SK-N-SH treated with all-trans-retinoic acid at 6 μM for 48 hours (cell line): Measurements from ENCODE around the gene MVD.

Source experiments
- ATAC-seq: fragments of 200-7000 bp; cut with Tn5 transposase; 3 replicates; pipeline ENCODE4 v1.9.1; 2020; ENCODE audit warnings: mild to moderate bottlenecking, moderate library complexity
- ARNTL ChIP-seq: fragments of 450-650 bp; formaldehyde crosslinking; IDR thresholded peaks from 2 replicates; pipeline ENCODE4 v1.5.0; 2020; ENCODE audit warnings: low read depth, mild to moderate bottlenecking, moderate library complexity, borderline replicate concordance
- BACH2 ChIP-seq: fragments of 250-450 bp; sonication (Bioruptor Pico); IDR thresholded peaks from 2 replicates; pipeline ENCODE4 v1.9.0; 2021; ENCODE audit warnings: mild to moderate bottlenecking, borderline replicate concordance
- ESRRG ChIP-seq: fragments of 250-450 bp; sonication (Bioruptor Pico); IDR thresholded peaks from 2 replicates; pipeline ENCODE4 v1.6.1; 2021; ENCODE audit warnings: mild to moderate bottlenecking
- GLIS3 ChIP-seq: fragments of 250-450 bp; sonication (Bioruptor Pico); IDR thresholded peaks from 2 replicates; pipeline ENCODE4 v1.5.0; 2020; ENCODE audit warnings: mild to moderate bottlenecking, moderate library complexity
- OSR1 ChIP-seq: fragments of 250-450 bp; sonication (Bioruptor Pico); IDR thresholded peaks from 2 replicates; pipeline ENCODE4 v1.8.0; 2022; ENCODE audit warnings: moderate library complexity, mild to moderate bottlenecking, inconsistent platforms
- PATZ1 ChIP-seq: fragments of 250-450 bp; sonication (Bioruptor Pico); IDR thresholded peaks from 2 replicates; pipeline ENCODE4 v1.8.0; 2020; ENCODE audit warnings: mild to moderate bottlenecking, moderate library complexity, borderline replicate concordance
- PPARA ChIP-seq: fragments of 250-450 bp; sonication (Bioruptor Pico); IDR thresholded peaks from 2 replicates; pipeline ENCODE4 v1.5.0; 2020; ENCODE audit warnings: mild to moderate bottlenecking, borderline replicate concordance
- RARB ChIP-seq: fragments of 250-450 bp; sonication (Bioruptor Pico); IDR thresholded peaks from 2 replicates; pipeline ENCODE4 v1.8.0; 2021; ENCODE audit warnings: mild to moderate bottlenecking, moderate library complexity
- SNAI2 ChIP-seq: fragments of 250-450 bp; sonication (Bioruptor Pico); IDR thresholded peaks from 2 replicates; pipeline ENCODE4 v1.5.0; 2020; ENCODE audit warnings: mild to moderate bottlenecking, moderate library complexity
- TCF4 ChIP-seq: fragments of 250-450 bp; sonication (Bioruptor Pico); IDR thresholded peaks from 2 replicates; pipeline ENCODE4 v1.8.0; 2021; ENCODE audit warnings: mild to moderate bottlenecking, moderate library complexity, borderline replicate concordance
- TOX ChIP-seq: fragments of 250-450 bp; sonication (Bioruptor Pico); IDR thresholded peaks from 2 replicates; pipeline ENCODE4 v1.8.0; 2021; ENCODE audit warnings: mild to moderate bottlenecking, moderate library complexity, borderline replicate concordance
- ZC3H10 ChIP-seq: fragments of 250-450 bp; sonication (Bioruptor Pico); IDR thresholded peaks from 2 replicates; pipeline ENCODE4 v1.5.1; 2021; ENCODE audit warnings: mild to moderate bottlenecking, moderate library complexity
- ZFP3 ChIP-seq: fragments of 250-450 bp; sonication (Bioruptor Pico); IDR thresholded peaks from 2 replicates; pipeline ENCODE4 v1.5.0; 2020; ENCODE audit warnings: mild to moderate bottlenecking, moderate library complexity
- ZFP30 ChIP-seq: fragments of 450-650 bp; formaldehyde crosslinking; IDR thresholded peaks from 2 replicates; pipeline ENCODE4 v1.5.0; 2022; ENCODE audit warnings: mild to moderate bottlenecking, moderate library complexity
- ZNF70 ChIP-seq: fragments of 450-650 bp; formaldehyde crosslinking; IDR thresholded peaks from 2 replicates; pipeline ENCODE4 v1.5.0; 2020; ENCODE audit warnings: mild to moderate bottlenecking, moderate library complexity
- ZNF8 ChIP-seq: fragments of 450-650 bp; formaldehyde crosslinking; IDR thresholded peaks from 2 replicates; pipeline ENCODE4 v1.5.0; 2020; ENCODE audit warnings: mild to moderate bottlenecking, moderate library complexity
- TF ChIP-seq, protein P1 (sequence below): fragments of 250-450 bp; sonication (Bioruptor Pico); IDR thresholded peaks from 2 replicates; pipeline ENCODE4 v1.5.0; 2020; ENCODE audit warnings: mild to moderate bottlenecking, moderate library complexity
- TF ChIP-seq, protein P2 (sequence below): fragments of 250-450 bp; sonication (Bioruptor Pico); IDR thresholded peaks from 2 replicates; pipeline ENCODE4 v1.5.1; 2020; ENCODE audit warnings: low read depth, mild to moderate bottlenecking, moderate library complexity
- TF ChIP-seq, protein P3 (sequence below): fragments of 250-450 bp; sonication (Bioruptor Pico); IDR thresholded peaks from 2 replicates; pipeline ENCODE4 v1.5.1; 2021; ENCODE audit warnings: mild to moderate bottlenecking, moderate library complexity

Gene MVD

GRCh38 chr16:88676502-88677242 is 13.8 kb upstream of the MVD start:
- TF ChIP-seq ZNF70 (CRISPR knock-in tag), result no peak
- TF ChIP-seq SNAI2 (CRISPR knock-in tag), result no peak
- TF ChIP-seq ZFP30 (CRISPR knock-in tag), result no peak
- TF ChIP-seq BACH2 (CRISPR knock-in tag), result no peak
- TF ChIP-seq, protein P1, sequence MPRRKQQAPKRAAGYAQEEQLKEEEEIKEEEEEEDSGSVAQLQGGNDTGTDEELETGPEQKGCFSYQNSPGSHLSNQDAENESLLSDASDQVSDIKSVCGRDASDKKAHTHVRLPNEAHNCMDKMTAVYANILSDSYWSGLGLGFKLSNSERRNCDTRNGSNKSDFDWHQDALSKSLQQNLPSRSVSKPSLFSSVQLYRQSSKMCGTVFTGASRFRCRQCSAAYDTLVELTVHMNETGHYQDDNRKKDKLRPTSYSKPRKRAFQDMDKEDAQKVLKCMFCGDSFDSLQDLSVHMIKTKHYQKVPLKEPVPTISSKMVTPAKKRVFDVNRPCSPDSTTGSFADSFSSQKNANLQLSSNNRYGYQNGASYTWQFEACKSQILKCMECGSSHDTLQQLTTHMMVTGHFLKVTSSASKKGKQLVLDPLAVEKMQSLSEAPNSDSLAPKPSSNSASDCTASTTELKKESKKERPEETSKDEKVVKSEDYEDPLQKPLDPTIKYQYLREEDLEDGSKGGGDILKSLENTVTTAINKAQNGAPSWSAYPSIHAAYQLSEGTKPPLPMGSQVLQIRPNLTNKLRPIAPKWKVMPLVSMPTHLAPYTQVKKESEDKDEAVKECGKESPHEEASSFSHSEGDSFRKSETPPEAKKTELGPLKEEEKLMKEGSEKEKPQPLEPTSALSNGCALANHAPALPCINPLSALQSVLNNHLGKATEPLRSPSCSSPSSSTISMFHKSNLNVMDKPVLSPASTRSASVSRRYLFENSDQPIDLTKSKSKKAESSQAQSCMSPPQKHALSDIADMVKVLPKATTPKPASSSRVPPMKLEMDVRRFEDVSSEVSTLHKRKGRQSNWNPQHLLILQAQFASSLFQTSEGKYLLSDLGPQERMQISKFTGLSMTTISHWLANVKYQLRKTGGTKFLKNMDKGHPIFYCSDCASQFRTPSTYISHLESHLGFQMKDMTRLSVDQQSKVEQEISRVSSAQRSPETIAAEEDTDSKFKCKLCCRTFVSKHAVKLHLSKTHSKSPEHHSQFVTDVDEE (CRISPR knock-in tag), result no peak
- TF ChIP-seq, protein P2, sequence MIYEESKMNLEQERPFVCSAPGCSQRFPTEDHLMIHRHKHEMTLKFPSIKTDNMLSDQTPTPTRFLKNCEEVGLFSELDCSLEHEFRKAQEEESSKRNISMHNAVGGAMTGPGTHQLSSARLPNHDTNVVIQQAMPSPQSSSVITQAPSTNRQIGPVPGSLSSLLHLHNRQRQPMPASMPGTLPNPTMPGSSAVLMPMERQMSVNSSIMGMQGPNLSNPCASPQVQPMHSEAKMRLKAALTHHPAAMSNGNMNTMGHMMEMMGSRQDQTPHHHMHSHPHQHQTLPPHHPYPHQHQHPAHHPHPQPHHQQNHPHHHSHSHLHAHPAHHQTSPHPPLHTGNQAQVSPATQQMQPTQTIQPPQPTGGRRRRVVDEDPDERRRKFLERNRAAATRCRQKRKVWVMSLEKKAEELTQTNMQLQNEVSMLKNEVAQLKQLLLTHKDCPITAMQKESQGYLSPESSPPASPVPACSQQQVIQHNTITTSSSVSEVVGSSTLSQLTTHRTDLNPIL (CRISPR knock-in tag), result no peak
- no peak for TF ChIP-seq GLIS3
- TF ChIP-seq ZNF8 (CRISPR knock-in tag), result no peak
- TF ChIP-seq ZC3H10 (CRISPR knock-in tag), result no peak
- TF ChIP-seq OSR1 (CRISPR knock-in tag), result no peak
- no peak for TF ChIP-seq TOX (CRISPR knock-in tag)
- no peak for TF ChIP-seq ZFP3 (CRISPR knock-in tag)
- TF ChIP-seq, protein P3, sequence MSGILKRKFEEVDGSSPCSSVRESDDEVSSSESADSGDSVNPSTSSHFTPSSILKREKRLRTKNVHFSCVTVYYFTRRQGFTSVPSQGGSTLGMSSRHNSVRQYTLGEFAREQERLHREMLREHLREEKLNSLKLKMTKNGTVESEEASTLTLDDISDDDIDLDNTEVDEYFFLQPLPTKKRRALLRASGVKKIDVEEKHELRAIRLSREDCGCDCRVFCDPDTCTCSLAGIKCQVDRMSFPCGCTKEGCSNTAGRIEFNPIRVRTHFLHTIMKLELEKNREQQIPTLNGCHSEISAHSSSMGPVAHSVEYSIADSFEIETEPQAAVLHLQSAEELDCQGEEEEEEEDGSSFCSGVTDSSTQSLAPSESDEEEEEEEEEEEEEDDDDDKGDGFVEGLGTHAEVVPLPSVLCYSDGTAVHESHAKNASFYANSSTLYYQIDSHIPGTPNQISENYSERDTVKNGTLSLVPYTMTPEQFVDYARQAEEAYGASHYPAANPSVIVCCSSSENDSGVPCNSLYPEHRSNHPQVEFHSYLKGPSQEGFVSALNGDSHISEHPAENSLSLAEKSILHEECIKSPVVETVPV, result no peak
- TF ChIP-seq PPARA (CRISPR knock-in tag), result no peak
- TF ChIP-seq RARB (CRISPR knock-in tag), result no peak
- no peak for TF ChIP-seq ESRRG (CRISPR knock-in tag)
- no peak for TF ChIP-seq ARNTL (CRISPR knock-in tag)
- TF ChIP-seq, all 23 proteins: peak for 0
- no peak for ATAC-seq

GRCh38 chr16:88673716-88674379 is 11.0 kb upstream of the MVD start:
- ATAC-seq, result no peak
- TF ChIP-seq, protein P1 (CRISPR knock-in tag), result no peak
- no peak for TF ChIP-seq GLIS3
- TF ChIP-seq ZFP30 (CRISPR knock-in tag), result no peak
- TF ChIP-seq, protein P2 (CRISPR knock-in tag), result no peak
- no peak for TF ChIP-seq ESRRG (CRISPR knock-in tag)
- TF ChIP-seq ZNF70 (CRISPR knock-in tag), result no peak
- no peak for TF ChIP-seq RARB (CRISPR knock-in tag)
- no peak for TF ChIP-seq SNAI2 (CRISPR knock-in tag)
- TF ChIP-seq ARNTL (CRISPR knock-in tag), result no peak
- TF ChIP-seq ZC3H10 (CRISPR knock-in tag), result no peak
- no peak for TF ChIP-seq TOX (CRISPR knock-in tag)
- no peak for TF ChIP-seq TCF4 (CRISPR knock-in tag)
- no peak for TF ChIP-seq PATZ1 (CRISPR knock-in tag)
- no peak for TF ChIP-seq OSR1 (CRISPR knock-in tag)
